Glutamatergic neuron (in vitro differentiated cells): Measurements from ENCODE around the gene PHF1. TPM values are rescaled to one million over a fixed set of nuclear protein-coding genes. Genes with fewer than 3 reads are reported as not detected.
A peak's percentile ranks its signal among the peaks of the same experiment; 100 is the strongest.

Experiments used
- DNase-seq: peaks from one replicate; pipeline ENCODE4 v3.0.0; 2022
- H3K27ac Mint-ChIP-seq: one replicate; pipeline ENCODE4 v1.8.0; 2020; ENCODE audit warnings: mild to moderate bottlenecking, mixed read lengths, inconsistent platforms; ENCODE audit not compliant: unreplicated experiment
- H3K27me3 Mint-ChIP-seq: one replicate; pipeline ENCODE4 v1.8.0; 2020; ENCODE audit warnings: mild to moderate bottlenecking, moderate library complexity, mixed read lengths, inconsistent platforms; ENCODE audit not compliant: unreplicated experiment
- H3K36me3 Mint-ChIP-seq: one replicate; pipeline ENCODE4 v1.8.0; 2020; ENCODE audit warnings: mild to moderate bottlenecking, mixed read lengths, inconsistent platforms; ENCODE audit not compliant: unreplicated experiment
- H3K4me1 Mint-ChIP-seq: one replicate; pipeline ENCODE4 v1.8.0; 2020; ENCODE audit warnings: mild to moderate bottlenecking, low read depth, mixed read lengths, inconsistent platforms; ENCODE audit not compliant: unreplicated experiment
- H3K4me3 Mint-ChIP-seq: one replicate; pipeline ENCODE4 v1.8.0; 2020; ENCODE audit warnings: mild to moderate bottlenecking, mixed read lengths, inconsistent platforms; ENCODE audit not compliant: unreplicated experiment
- H3K9me3 Mint-ChIP-seq: one replicate; pipeline ENCODE4 v1.8.0; 2020; ENCODE audit warnings: mild to moderate bottlenecking, moderate library complexity, mixed read lengths, inconsistent platforms; ENCODE audit not compliant: unreplicated experiment
- CTCF ChIP-seq: fragments of 200-600 bp; sonication (generic); IDR thresholded peaks from one replicate; pipeline ENCODE4 v1.5.0; 2021; ENCODE audit not compliant: partially characterized antibody, unreplicated experiment
- total RNA-seq: library from RNA; stranded (reverse); fragmentation: NEBNext Ultra II Directional; extraction: Animal tissue kit (Norgen Biotek cat#: 25700); gene quantifications from one replicate; pipeline ENCODE4 v1.2.1, GENCODE V29; 2021; ENCODE audit not compliant: unreplicated experiment

PHF1 gene
- total RNA-seq, 1 donor from 2014 or later, result 73.5 TPM

DNA sequence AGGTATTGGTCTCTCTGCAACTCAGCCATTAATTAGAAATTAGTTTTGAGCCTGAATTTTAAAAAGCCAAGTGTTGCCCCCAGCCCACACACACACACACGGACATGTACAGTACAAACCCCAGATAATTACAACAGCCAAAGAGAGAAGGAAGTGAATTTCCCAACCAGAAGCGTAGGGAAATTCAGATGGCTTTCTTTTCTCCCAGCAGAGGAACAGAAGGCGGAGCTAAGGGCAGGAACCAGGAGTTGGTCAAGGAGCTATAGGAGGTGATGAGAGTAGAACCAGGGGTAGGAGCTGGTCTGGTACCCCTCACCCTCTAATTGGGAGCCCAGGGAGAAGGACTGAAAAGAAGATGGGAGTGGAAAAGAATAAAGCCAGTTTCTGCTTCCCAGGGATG is 39.6 kb downstream of the PHF1 start:
- Mint-ChIP-seq H3K27me3 (peaks cover 8% of the 10 kb centered on the region), H3K4me1 (peaks cover 7% of the 10 kb centered on the region), H3K9me3 (peaks cover 9% of the 10 kb centered on the region), H3K4me3 (no peak overlapping the region), H3K27ac (no peak overlapping the region), H3K36me3 (no peaks in the 10 kb centered on the region)
- DNase-seq, result no peak
- TF ChIP-seq CTCF, result no peak

DNA sequence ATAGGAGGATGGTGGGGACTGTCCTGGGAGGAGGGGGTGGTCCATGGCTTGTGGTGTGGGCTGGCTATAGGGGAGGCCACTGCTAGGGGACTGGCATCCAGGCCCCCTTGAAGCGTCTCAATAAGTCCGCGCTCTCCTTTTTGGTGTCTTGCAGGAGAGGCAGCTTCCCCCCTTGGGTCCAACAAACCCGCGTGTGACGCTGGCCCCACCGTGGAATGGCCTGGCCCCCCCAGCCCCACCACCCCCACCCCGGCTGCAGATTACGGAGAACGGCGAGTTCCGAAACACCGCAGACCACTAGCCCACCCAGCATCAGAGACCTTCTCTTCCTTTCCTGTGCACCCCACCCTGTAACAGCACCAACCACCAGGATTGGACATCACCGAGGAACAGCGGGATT is 40.8 kb downstream of the PHF1 start:
- DNase-seq, result no peak
- peaks cover 7% of the 10 kb centered on the region for H3K4me1 Mint-ChIP-seq
- no peak for TF ChIP-seq CTCF
- peaks cover 9% of the 10 kb centered on the region for H3K9me3 Mint-ChIP-seq
- H3K4me3 Mint-ChIP-seq, result no peak overlapping the region
- peaks cover 8% of the 10 kb centered on the region for H3K27me3 Mint-ChIP-seq
- H3K36me3 Mint-ChIP-seq, result peaks cover 2% of the 10 kb centered on the region
- H3K27ac Mint-ChIP-seq, result no peak overlapping the region

DNA sequence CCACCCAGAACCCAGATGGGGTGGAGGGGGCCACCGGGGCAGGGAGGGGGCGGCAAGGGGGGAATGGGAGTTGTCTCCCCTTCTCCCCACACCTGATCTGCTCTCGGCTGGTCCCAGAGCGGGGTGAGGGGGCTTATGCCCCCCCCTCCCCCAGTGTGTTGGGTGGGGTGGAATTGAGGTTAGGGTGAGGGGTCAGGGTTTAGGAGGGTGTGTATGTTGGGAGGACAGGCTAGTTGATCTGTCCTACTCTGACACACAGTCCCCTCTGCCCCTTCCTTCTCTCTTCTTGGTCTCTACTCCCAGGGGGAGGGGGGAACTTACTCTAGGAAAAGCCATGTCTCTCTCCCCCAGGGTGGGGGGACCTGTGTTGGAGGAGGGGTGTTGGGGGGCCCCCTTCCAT is 41.7 kb downstream of the PHF1 start:
- TF ChIP-seq CTCF, result no peak
- Mint-ChIP-seq H3K27ac (no peak overlapping the region), H3K27me3 (peaks cover 7% of the 10 kb centered on the region), H3K4me1 (peaks cover 7% of the 10 kb centered on the region), H3K9me3 (peaks cover 7% of the 10 kb centered on the region), H3K4me3 (no peak overlapping the region), H3K36me3 (peaks cover 6% of the 10 kb centered on the region)
- DNase-seq, result no peak

- Mint-ChIP-seq H3K36me3 (peaks cover 6% of the 10 kb centered on the region), H3K9me3 (peaks cover 7% of the 10 kb centered on the region), H3K4me1 (peaks cover 7% of the 10 kb centered on the region), H3K4me3 (peak overlapping the region; percentile 89), H3K27ac (peak overlapping the region; percentile 78), H3K27me3 (peaks cover 6% of the 10 kb centered on the region)
- no peak for DNase-seq
- no peak for TF ChIP-seq CTCF
Measured at GRCh38 chr6:33453393-33454008, 42.7 kb downstream of the PHF1 start.

DNA sequence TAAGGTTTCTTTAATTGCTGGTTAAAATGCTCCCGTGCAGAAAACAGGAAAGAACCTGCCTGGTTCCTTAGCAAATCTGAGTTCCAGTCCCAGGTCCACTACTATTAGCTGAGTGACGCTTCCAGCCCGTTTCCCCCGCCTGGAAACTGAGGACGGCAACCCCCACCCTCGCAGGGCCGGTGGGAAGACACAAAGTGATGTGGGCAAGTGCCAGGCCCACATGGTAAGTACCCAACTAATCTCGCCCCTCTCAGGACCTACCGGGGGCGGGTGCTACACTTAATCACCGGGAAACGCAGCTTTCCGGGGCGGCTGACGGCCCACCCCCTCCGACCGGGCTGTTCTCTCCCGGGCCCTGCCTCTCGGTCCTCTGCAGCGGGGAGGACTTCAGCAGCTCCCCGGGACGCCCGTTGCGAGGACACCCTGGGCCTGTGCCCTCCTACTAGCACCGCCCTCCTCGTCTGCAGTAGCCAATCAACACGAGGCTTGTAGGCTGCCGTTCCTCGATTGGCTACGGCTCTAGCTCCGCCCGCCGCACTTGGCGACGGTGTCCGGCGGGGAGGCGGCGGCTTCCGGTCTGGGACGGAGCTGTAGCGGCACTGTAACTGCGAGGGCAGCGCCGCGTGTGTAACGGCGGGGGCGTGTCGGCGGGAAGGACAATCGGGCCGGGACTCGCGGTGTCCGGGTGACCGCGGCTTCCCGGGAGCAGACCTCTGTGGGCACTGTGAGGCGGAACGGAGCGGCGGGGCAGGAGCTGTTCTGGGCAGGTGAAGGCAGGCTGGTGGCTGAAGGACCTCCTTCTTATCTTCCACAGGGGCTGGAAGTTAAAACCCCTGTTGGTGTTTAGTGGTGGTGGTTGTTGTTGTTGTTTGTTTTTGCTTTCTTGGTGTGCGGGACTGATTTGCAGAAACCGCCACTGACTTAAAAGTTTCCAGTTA is 43.5 kb downstream of the PHF1 start, which contains the start of gene ZBTB9:
TSS of gene ZBTB9 (plus strand) at position 568 of the 938 bp plus-strand sequence. CDS start 525 bp downstream, outside the sequence.
- Mint-ChIP-seq H3K27me3 (peaks cover 6% of the 10 kb centered on the region), H3K27ac (peak within 1 kb of the TSS; percentile 78), H3K9me3 (peaks cover 7% of the 10 kb centered on the region), H3K4me1 (peaks cover 7% of the 10 kb centered on the region), H3K4me3 (peak within 1 kb of the TSS; percentile 89), H3K36me3 (peaks cover 6% of the 10 kb centered on the region)
- no peak for TF ChIP-seq CTCF
- DNase-seq, result peak; percentile 94
